Measurements from ENCODE around the gene PTX4. TPM values are rescaled to one million over a fixed set of nuclear protein-coding genes. Genes with fewer than 3 reads are reported as not detected.

PTX4 gene
- total and polyA plus RNA-seq, 2 donors (not counting 3 experiments of a cell fraction or from before 2014, with no cell fraction given), result 0.31 TPM; not detected in 1

GRCh38 chr16:1512774-1513173 is 24.0 kb upstream of the PTX4 start:
- peaks cover 12% of the 10 kb centered on the region for H3K4me1 ChIP-seq (ENCODE audit: control insufficient read depth, extremely low read depth, insufficient read depth, low read length)
- H4K20me1 ChIP-seq (replicated peaks; ENCODE audit: control insufficient read depth, extremely low read depth, insufficient read depth, low read length), result no peaks in the 10 kb centered on the region
- DNase-seq (ENCODE audit: low read depth, low spot score), result peak; percentile 84
- H3K79me2 ChIP-seq (ENCODE audit: control insufficient read depth, insufficient read depth, low read length), result no peaks in the 10 kb centered on the region
- no peaks in the 10 kb centered on the region for H3K9me1 ChIP-seq (replicated peaks; ENCODE audit: control insufficient read depth, extremely low read depth, insufficient read depth, low read length)
- peak; percentile 41 for TF ChIP-seq POLR2AphosphoS5 (IDR thresholded peaks at IDR 0.05; ENCODE audit: insufficient read depth, low read depth, low read length)
- TF ChIP-seq JUN (IDR thresholded peaks at IDR 0.05; ENCODE audit: borderline replicate concordance, insufficient read depth, insufficient read length, low read depth), result no peak
- TF ChIP-seq MAX (IDR thresholded peaks at IDR 0.05; ENCODE audit: insufficient read depth, insufficient read length), result no peak
- H3K27me3 ChIP-seq (ENCODE audit: control insufficient read depth in 2 of 2, insufficient read depth in 2 of 2, low read length in 2 of 2), result no peaks in the 10 kb centered on the region
- CTCF ChIA-PET, result interaction anchor here (1.0 to 2.1 kb wide), 9 partner anchors 10 to 193 kb away, joined by 3 to 12 read pairs (median 6); partner anchors contain the start of gene MAPK8IP3
- intact Hi-C loops (cut with micrococcal nuclease), result loop anchor here (1.0 kb wide), 2 partner anchors 21 to 31 kb away; partner anchors contain the start of gene TMEM204
- H3K4me2 ChIP-seq (ENCODE audit: insufficient read depth, low read length), result peak overlapping the region; percentile 43
- POLR2A ChIA-PET, result interaction anchor here (0.6 kb wide), 1 partner anchor 33 kb away, joined by 4 read pairs; no protein-coding TSS in a partner anchor
- H3K9ac ChIP-seq (replicated peaks; ENCODE audit: extremely low read depth, insufficient read depth, low read length), result no peak overlapping the region
- peak; percentile 93 for FAIRE-seq
- dilution Hi-C loops (cut with MboI; ENCODE audit: extremely low pct_ligation_motif_present, low sequenced_read_pairs), result no loop called here
- H2AFZ ChIP-seq (ENCODE audit: low read depth, low read length), result no peak overlapping the region
- peaks cover 5 to 8% of the 10 kb centered on the region in 2 experiments for H3K36me3 ChIP-seq (ENCODE audit: control insufficient read depth in 2 of 2, extremely low read depth in 1 of 2, insufficient read depth in 2 of 2, low read length in 2 of 2)
- peak overlapping the region in 1 of 3 experiments; percentile 9 for H3K4me3 ChIP-seq (replicated peaks in 1 of 3; ENCODE audit: insufficient read depth in 1 of 3, low read depth in 1 of 3, low read length in 3 of 3)
- no peaks in the 10 kb centered on the region for H3K9me3 ChIP-seq (replicated peaks; ENCODE audit: control insufficient read depth, insufficient read depth, low read length)
- H3K27ac ChIP-seq (ENCODE audit: insufficient read depth, low read depth, low read length), result peak overlapping the region; percentile 21
- no TSS peak for BruUV-seq (replicated peaks)

- Histone ChIP-seq H3K4me3 (replicated peaks in 1 of 3; ENCODE audit: insufficient read depth in 1 of 3, low read depth in 1 of 3, low read length in 3 of 3) (peak overlapping the region in 1 of 3 experiments; percentile 9), H3K4me1 (ENCODE audit: control insufficient read depth, extremely low read depth, insufficient read depth, low read length) (peaks cover 12% of the 10 kb centered on the region), H3K9ac (replicated peaks; ENCODE audit: extremely low read depth, insufficient read depth, low read length) (no peak overlapping the region), H3K27ac (ENCODE audit: insufficient read depth, low read depth, low read length) (peak overlapping the region; percentile 21), H2AFZ (ENCODE audit: low read depth, low read length) (no peak overlapping the region), H3K9me1 (replicated peaks; ENCODE audit: control insufficient read depth, extremely low read depth, insufficient read depth, low read length) (no peaks in the 10 kb centered on the region), H3K4me2 (ENCODE audit: insufficient read depth, low read length) (peak overlapping the region; percentile 43), H3K36me3 (ENCODE audit: control insufficient read depth in 2 of 2, extremely low read depth in 1 of 2, insufficient read depth in 2 of 2, low read length in 2 of 2) (peaks cover 5 to 11% of the 10 kb centered on the region in 2 experiments), H3K9me3 (replicated peaks; ENCODE audit: control insufficient read depth, insufficient read depth, low read length) (no peaks in the 10 kb centered on the region), H3K27me3 (ENCODE audit: control insufficient read depth in 2 of 2, insufficient read depth in 2 of 2, low read length in 2 of 2) (no peaks in the 10 kb centered on the region), H4K20me1 (replicated peaks; ENCODE audit: control insufficient read depth, extremely low read depth, insufficient read depth, low read length) (no peaks in the 10 kb centered on the region), H3K79me2 (ENCODE audit: control insufficient read depth, insufficient read depth, low read length) (no peaks in the 10 kb centered on the region)
- DNase-seq (ENCODE audit: low read depth, low spot score) (no peak), FAIRE-seq (no peak)
- dilution Hi-C loops (cut with MboI; ENCODE audit: extremely low pct_ligation_motif_present, low sequenced_read_pairs) (no loop called here), intact Hi-C loops (cut with micrococcal nuclease) (loop anchor here (1.0 kb wide), 2 partner anchors 21 to 31 kb away; partner anchors contain the start of gene TMEM204)
- TF ChIP-seq CTCF (IDR thresholded peaks at IDR 0.05; ENCODE audit: extremely low read depth in 1 of 2, insufficient read depth in 1 of 2, low read depth in 1 of 2, low read length in 2 of 2) (no peak), MAX (IDR thresholded peaks at IDR 0.05; ENCODE audit: insufficient read depth, insufficient read length) (peak; percentile 71)
- ChIA-PET POLR2A (interaction anchor here (0.6 kb wide), 2 partner anchors 14 to 34 kb away, joined by 4 to 6 read pairs; no protein-coding TSS in a partner anchor), CTCF (interaction anchor here (0.6 to 2.1 kb wide), 11 partner anchors 10 to 194 kb away, joined by 3 to 12 read pairs (median 5); partner anchors contain the start of gene MAPK8IP3)
- no TSS peak for BruUV-seq (replicated peaks)
Measured at GRCh38 chr16:1511662-1512569, 23.2 kb upstream of the PTX4 start.

Data from endothelial cell of umbilical vein (primary cell).